Airway epithelial cell (primary cell): ENCODE data around the gene CENPQ. TPM values are rescaled to one million over a fixed set of nuclear protein-coding genes. Genes with fewer than 3 reads are reported as not detected.

Experiments
- total RNA-seq: library from RNA; depleted of rRNA; stranded (reverse); fragments of >200 nt; gene quantifications from 2 replicates; pipeline ENCODE4 v1.2.3, GENCODE V29; 2015

The CENPQ gene, protein sequence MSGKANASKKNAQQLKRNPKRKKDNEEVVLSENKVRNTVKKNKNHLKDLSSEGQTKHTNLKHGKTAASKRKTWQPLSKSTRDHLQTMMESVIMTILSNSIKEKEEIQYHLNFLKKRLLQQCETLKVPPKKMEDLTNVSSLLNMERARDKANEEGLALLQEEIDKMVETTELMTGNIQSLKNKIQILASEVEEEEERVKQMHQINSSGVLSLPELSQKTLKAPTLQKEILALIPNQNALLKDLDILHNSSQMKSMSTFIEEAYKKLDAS
- total RNA-seq: 7.5 and 10.5 TPM in 2 replicates

DNA sequence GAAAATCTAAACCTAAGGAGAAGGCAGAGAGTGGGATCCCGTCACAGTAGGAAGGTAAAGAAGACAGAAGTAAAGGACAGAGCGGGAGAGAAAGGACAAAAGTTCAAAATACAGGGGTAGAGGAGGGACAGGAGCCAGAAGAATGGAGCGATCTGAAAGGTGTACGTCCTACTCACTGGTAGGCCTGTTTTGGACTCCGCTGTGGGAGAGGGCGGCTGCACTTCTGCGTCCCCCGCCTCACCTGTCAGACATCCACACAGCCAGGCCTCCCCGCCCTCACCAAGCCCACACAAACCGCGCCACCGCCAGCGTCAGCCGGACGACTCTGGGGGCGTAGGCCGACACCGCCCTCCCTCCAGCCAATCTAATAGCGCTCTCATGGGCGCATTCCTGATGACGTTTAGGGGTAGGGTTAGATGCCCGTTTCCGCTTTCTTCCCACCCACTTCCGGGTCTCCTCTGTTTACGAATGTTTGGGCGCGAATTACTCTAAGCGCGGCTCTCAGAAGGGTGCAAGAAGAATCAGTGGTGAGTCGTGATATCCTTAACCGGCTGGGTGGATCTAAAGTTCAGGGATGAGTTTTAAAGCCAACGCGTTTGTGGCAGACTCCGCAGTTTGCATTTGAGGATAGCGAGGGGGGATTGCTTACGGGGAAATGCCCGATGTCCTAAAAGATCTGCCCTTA lies at the start of gene CENPQ, which contains the start of gene MMUT:
Gene CENPQ, plus strand, starts transcription at position 444 of the 685 bp plus-strand sequence. CDS start 6,807 bp downstream, outside the sequence.
Gene MMUT, minus strand, starts transcription at position 327 of the 685 bp plus-strand sequence. CDS start 3,787 bp downstream, outside the sequence.

GRCh38 chr6:49499623-49500022 lies 36.5 kb downstream of the CENPQ start, which contains the start of gene GLYATL3:
TSS of gene GLYATL3 (plus strand) at chr6:49499923. CDS start at chr6:49511991, 12,068 bp downstream.

Other genes with a start within 250 kb of the CENPQ start
- gene MMUT, start 117 bp upstream of the CENPQ start, total RNA-seq: 5.5 and 8.0 TPM in 2 replicates
- not detected in 2 replicates for gene GLYATL3, start 36.6 kb downstream of the CENPQ start, total RNA-seq
- gene C6orf141, start 87.3 kb downstream of the CENPQ start, total RNA-seq: 13.3 and 14.0 TPM in 2 replicates
- gene RHAG, start 173.5 kb downstream of the CENPQ start, total RNA-seq: not detected in 2 replicates